Gastroesophageal sphincter (tissue), 3 donors: ENCODE results near the gene PSG5.
"Not testable (repeated sequence)": the region's sequence is repeated elsewhere in the genome, so short reads cannot be mapped to it uniquely, and the experiment has no call there.

ENCODE experiments used
- EP300 ChIP-seq: sonication (generic); formaldehyde crosslinking; IDR thresholded peaks from one replicate; pipeline ENCODE4 v1.6.1; 2017; ENCODE audit warnings: antibody characterized with exemption, mild to moderate bottlenecking
- POLR2A ChIP-seq, 2 donors: fragments of 450-650 bp; IDR thresholded peaks; one replicate each; pipeline ENCODE4 v1.6.1; 2017; ENCODE audit warnings: antibody characterized with exemption in 2 of 2, mild to moderate bottlenecking in 2 of 2, moderate library complexity in 1 of 2
- POLR2AphosphoS5 ChIP-seq: sonication (generic); formaldehyde crosslinking; IDR thresholded peaks from one replicate; pipeline ENCODE4 v1.6.1; 2017; ENCODE audit warnings: antibody characterized with exemption
- TF ChIP-seq, protein P1 (sequence below), 4 experiments: fragments of 200-600 bp in 2 of 4; fragments of 450-650 bp in 2 of 4; sonication (generic) in 1 of 4; IDR thresholded peaks; one replicate each; pipeline ENCODE4 v1.5.1; 2017 to 2019; ENCODE audit warnings: antibody characterized with exemption in 4 of 4, mild to moderate bottlenecking in 2 of 4, moderate library complexity in 2 of 4

DNA sequence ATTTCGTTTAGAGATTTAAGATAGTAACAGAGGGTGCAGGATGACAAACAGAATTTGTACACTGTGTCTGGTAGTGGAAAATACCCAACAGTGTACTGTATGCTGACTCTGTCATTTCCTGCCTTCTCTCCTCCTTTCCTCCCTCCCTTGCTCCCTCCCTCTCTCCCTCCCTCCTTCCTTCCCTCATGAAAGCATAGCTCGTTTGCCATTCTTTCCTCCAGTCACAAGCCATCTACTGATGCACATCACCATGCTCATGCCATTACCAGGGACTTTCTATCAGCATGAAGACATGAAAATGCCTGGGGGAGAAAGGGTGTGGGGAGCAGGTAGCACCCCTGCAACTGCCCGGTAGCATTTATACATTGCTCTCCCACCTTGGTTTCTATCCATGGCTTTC lies 66.8 kb downstream of the PSG5 start:
- TF ChIP-seq, protein P1, sequence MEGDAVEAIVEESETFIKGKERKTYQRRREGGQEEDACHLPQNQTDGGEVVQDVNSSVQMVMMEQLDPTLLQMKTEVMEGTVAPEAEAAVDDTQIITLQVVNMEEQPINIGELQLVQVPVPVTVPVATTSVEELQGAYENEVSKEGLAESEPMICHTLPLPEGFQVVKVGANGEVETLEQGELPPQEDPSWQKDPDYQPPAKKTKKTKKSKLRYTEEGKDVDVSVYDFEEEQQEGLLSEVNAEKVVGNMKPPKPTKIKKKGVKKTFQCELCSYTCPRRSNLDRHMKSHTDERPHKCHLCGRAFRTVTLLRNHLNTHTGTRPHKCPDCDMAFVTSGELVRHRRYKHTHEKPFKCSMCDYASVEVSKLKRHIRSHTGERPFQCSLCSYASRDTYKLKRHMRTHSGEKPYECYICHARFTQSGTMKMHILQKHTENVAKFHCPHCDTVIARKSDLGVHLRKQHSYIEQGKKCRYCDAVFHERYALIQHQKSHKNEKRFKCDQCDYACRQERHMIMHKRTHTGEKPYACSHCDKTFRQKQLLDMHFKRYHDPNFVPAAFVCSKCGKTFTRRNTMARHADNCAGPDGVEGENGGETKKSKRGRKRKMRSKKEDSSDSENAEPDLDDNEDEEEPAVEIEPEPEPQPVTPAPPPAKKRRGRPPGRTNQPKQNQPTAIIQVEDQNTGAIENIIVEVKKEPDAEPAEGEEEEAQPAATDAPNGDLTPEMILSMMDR (IDR thresholded peaks at IDR 0.05) = not testable (repeated sequence)
- TF ChIP-seq POLR2A (IDR thresholded peaks at IDR 0.05); EP300; POLR2AphosphoS5: not testable (repeated sequence)
